ENCODE data around the gene RABGAP1L.

GRCh38 chr1:174656409-174657059, 497.2 kb downstream of the RABGAP1L start:
- TF ChIP-seq CTCF (IDR thresholded peaks at IDR 0.05; ENCODE audit: insufficient read depth, low read length, poor library complexity, severe bottlenecking) (no peak), EZH2phosphoT487 (conservative IDR thresholded peaks at IDR 0.05; ENCODE audit: low read length) (no peak)
